Stimulated activated CD8-positive, alpha-beta memory T cell treated with anti-CD3 and anti-CD28 coated beads, Interleukin-4, amount 100 ng/mL, for 1 hour (primary cell): ENCODE measurements around the gene MPZ.
"Not testable (repeated sequence)": the region's sequence is repeated elsewhere in the genome, so short reads cannot be mapped to it uniquely, and the experiment has no call there.

Experiments
- DNase-seq, 2 donors: peaks; one replicate each; pipeline ENCODE4 v3.0.0-alpha.2; 2020; ENCODE audit warnings: low read depth in 2 of 2, low spot score in 1 of 2

Gene MPZ

GRCh38 chr1:161309868-161310267 is at the start of gene MPZ:
Gene MPZ (minus strand): TSS chr1:161309968. CDS start chr1:161309905, 63 bp downstream.
- no peak for DNase-seq

GRCh38 chr1:161359291-161359690 is 49.5 kb upstream of the MPZ start:
- DNase-seq, result no peak

GRCh38 chr1:161357073-161357472 is 47.3 kb upstream of the MPZ start:
- no peak for DNase-seq

- no peak for DNase-seq
Observed at GRCh38 chr1:161351482-161351881, 41.7 kb upstream of the MPZ start.

GRCh38 chr1:161350671-161351070 is 40.9 kb upstream of the MPZ start:
- DNase-seq, result no peak

GRCh38 chr1:161342821-161343220 is 33.1 kb upstream of the MPZ start:
- DNase-seq, result no peak

- no peak for DNase-seq
Observed at GRCh38 chr1:161342177-161342576, 32.4 kb upstream of the MPZ start.

GRCh38 chr1:161335796-161336195 is 26.0 kb upstream of the MPZ start:
- DNase-seq, result no peak

- no peak for DNase-seq
Observed at GRCh38 chr1:161333166-161333565, 23.4 kb upstream of the MPZ start.

- DNase-seq, result no peak
Observed at GRCh38 chr1:161330346-161330745, 20.6 kb upstream of the MPZ start.

- no peak for DNase-seq
Observed at GRCh38 chr1:161324020-161324419, 14.3 kb upstream of the MPZ start.

GRCh38 chr1:161315841-161316674 is 6.3 kb upstream of the MPZ start:
- DNase-seq, result not testable (repeated sequence)

- peak; percentile 79 to 81 for DNase-seq
Observed at GRCh38 chr1:161314201-161314981, 4.6 kb upstream of the MPZ start, which contains the start of gene SDHC. Gene SDHC (plus strand): TSS chr1:161314381. CDS start chr1:161314406, 25 bp downstream.

- no peak for DNase-seq
Observed at GRCh38 chr1:161313554-161314200, 3.9 kb upstream of the MPZ start.

- DNase-seq, result no peak
Observed at GRCh38 chr1:161311595-161312181, 1.9 kb upstream of the MPZ start.

- no peak for DNase-seq
Observed at GRCh38 chr1:161307892-161308638, 1.7 kb downstream of the MPZ start.

- DNase-seq, result no peak
Observed at GRCh38 chr1:161307230-161307768, 2.5 kb downstream of the MPZ start.

GRCh38 chr1:161305867-161306519 is 3.8 kb downstream of the MPZ start:
- peak; percentile 64 to 74 for DNase-seq

GRCh38 chr1:161304927-161305866 is 4.6 kb downstream of the MPZ start:
- DNase-seq, result no peak
